ENCODE results near the gene B3GNT9. TPM values are rescaled to one million over a fixed set of nuclear protein-coding genes. Genes with fewer than 3 reads are reported as not detected.

Gene B3GNT9
- total RNA-seq, 3 donors from 2014 or later = 7.8 to 13.3 (median 11.1) TPM

- H3K36me3 ChIP-seq = no peaks in the 10 kb centered on the region
- no peak for DNase-seq (ENCODE audit: low spot score in 2 of 2)
- H3K27me3 ChIP-seq = no peaks in the 10 kb centered on the region
- no peaks in the 10 kb centered on the region for H3K9me3 ChIP-seq
- H3K4me3 ChIP-seq = peak overlapping the region in 2 of 3 donors; percentile 76 to 78
- TF ChIP-seq CTCF (IDR thresholded peaks at IDR 0.05) (no peak), POLR2A (IDR thresholded peaks at IDR 0.05) (no peak), POLR2AphosphoS5 (IDR thresholded peaks at IDR 0.05) (no peak)
- H3K27ac ChIP-seq = no peak overlapping the region
- peaks cover 7 to 9% of the 10 kb centered on the region in 2 donors for H3K4me1 ChIP-seq
- intact Hi-C loops (cut with DNase I; ENCODE audit: low total_unique reads) = no loop called here
Measured at GRCh38 chr16:67185651-67186134, 34.9 kb upstream of the B3GNT9 start.

- Histone ChIP-seq H3K9me3 (no peaks in the 10 kb centered on the region), H3K27ac (peak overlapping the region in 1 of 2 donors; percentile 99), H3K27me3 (no peaks in the 10 kb centered on the region), H3K36me3 (no peaks in the 10 kb centered on the region), H3K4me1 (peaks cover 7 to 9% of the 10 kb centered on the region in 2 donors), H3K4me3 (peak overlapping the region in 2 of 3 donors; percentile 76 to 78)
- intact Hi-C loops (cut with DNase I; ENCODE audit: low total_unique reads) = no loop called here
- TF ChIP-seq POLR2AphosphoS5 (IDR thresholded peaks at IDR 0.05) (peak in 2 of 3 donors; percentile 73 to 76), POLR2A (IDR thresholded peaks at IDR 0.05) (no peak), CTCF (IDR thresholded peaks at IDR 0.05) (peak; percentile 54 to 76 (median 72))
- peak; percentile 80 to 91 for DNase-seq (ENCODE audit: low spot score in 2 of 2)
Measured at GRCh38 chr16:67184995-67185650, 34.3 kb upstream of the B3GNT9 start.

GRCh38 chr16:67184453-67184994 is 33.7 kb upstream of the B3GNT9 start:
- no peak for TF ChIP-seq CTCF (IDR thresholded peaks at IDR 0.05)
- no peak for TF ChIP-seq POLR2A (IDR thresholded peaks at IDR 0.05)
- no peak for TF ChIP-seq POLR2AphosphoS5 (IDR thresholded peaks at IDR 0.05)
- Histone ChIP-seq H3K4me3 (peak overlapping the region; percentile 76 to 82 (median 78)), H3K36me3 (no peaks in the 10 kb centered on the region), H3K4me1 (peaks cover 7 to 9% of the 10 kb centered on the region in 2 donors), H3K27me3 (no peaks in the 10 kb centered on the region), H3K9me3 (no peaks in the 10 kb centered on the region), H3K27ac (peak overlapping the region; percentile 99)
- intact Hi-C loops (cut with DNase I; ENCODE audit: low total_unique reads) = no loop called here
- no peak for DNase-seq (ENCODE audit: low spot score in 2 of 2)

GRCh38 chr16:67183627-67184452 is 33.0 kb upstream of the B3GNT9 start, which contains the start of gene MATCAP1:
Gene MATCAP1 (minus strand): TSS chr16:67183963. CDS start chr16:67180610, 3,353 bp downstream.
- DNase-seq (ENCODE audit: low spot score in 2 of 2) = peak; percentile 91 to 97
- H3K4me1 ChIP-seq = peaks cover 7 to 9% of the 10 kb centered on the region in 2 donors
- intact Hi-C loops (cut with DNase I; ENCODE audit: low total_unique reads) = no loop called here
- H3K27me3 ChIP-seq = no peaks in the 10 kb centered on the region
- peak within 1 kb of the TSS; percentile 99 for H3K27ac ChIP-seq
- no peaks in the 10 kb centered on the region for H3K36me3 ChIP-seq
- TF ChIP-seq POLR2AphosphoS5 (IDR thresholded peaks at IDR 0.05) (peak; percentile 79 to 87 (median 80)), POLR2A (IDR thresholded peaks at IDR 0.05) (peak; percentile 12), CTCF (IDR thresholded peaks at IDR 0.05) (peak in 1 of 3 donors; percentile 8)
- peak within 1 kb of the TSS; percentile 76 to 82 (median 78) for H3K4me3 ChIP-seq
- no peaks in the 10 kb centered on the region for H3K9me3 ChIP-seq

All from breast epithelium (tissue), 4 donors.